ENCODE measurements around the gene KCNMA1. TPM values are rescaled to one million over a fixed set of nuclear protein-coding genes. Genes with fewer than 3 reads are reported as not detected.

Gene KCNMA1
- polyA plus RNA-seq, 1 donor, result 15.2 TPM

DNA sequence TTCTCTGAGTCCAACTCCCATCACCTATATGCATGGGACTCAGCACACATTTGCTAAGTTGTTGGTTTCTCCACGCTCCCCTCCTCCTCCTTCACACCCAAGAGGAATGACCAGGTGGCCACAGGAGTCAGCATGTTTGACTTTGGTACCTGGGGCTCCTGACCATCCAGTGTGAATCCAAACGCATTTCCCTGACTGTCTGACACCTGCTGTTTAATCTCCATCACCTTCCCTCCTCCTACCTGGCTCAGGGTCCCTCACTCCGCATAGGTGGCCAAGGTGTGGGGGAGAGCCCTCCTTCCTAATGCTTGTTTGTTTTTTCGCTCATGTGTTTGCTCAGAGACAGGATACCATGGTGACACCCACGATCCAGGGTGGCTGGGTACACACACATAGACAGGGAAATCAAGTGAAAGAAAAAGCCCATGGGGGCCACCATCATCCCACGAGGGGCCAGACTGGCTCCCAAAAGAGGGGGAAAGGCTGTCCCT, 194.9 kb downstream of the KCNMA1 start:
- no peak for DNase-seq

DNA sequence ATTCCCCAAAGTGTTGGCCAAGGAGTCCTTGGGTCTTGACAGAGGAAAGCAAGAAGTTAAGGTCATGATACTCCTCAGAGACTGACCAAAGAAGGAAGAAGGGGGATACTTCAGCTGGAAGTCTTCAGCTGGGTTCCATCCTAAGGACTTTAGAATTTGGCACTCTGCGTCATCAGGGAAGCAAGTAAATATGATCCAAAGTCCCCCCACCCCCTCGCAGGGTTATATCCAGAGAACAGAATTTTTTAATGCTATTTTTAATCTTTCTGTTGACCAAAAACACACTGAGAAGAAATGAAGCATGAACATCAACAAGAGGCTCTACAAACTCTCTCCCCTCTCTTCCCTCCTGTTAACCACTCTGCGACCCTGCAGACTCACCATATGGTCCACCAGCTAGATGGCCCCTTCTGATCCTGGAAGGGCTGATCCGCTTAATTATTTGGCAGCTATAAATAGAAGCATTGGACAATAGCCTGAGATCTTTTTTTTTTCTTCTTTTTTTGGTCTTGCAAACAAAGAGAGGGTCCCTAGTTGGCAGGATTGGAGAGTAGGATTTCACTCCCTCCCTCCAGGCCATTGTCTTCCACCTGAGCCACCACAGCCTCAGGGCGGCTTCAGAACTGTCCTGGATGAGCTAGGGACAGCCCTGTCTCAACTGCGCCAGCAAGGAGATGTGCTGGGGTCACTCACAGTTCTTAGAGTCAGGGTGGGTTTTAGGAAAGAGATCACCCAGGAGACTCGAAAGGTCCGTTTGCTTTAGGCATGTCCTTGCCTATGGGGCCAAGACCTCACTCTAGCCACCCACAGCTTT, 196.0 kb downstream of the KCNMA1 start:
- DNase-seq, result no peak

DNA sequence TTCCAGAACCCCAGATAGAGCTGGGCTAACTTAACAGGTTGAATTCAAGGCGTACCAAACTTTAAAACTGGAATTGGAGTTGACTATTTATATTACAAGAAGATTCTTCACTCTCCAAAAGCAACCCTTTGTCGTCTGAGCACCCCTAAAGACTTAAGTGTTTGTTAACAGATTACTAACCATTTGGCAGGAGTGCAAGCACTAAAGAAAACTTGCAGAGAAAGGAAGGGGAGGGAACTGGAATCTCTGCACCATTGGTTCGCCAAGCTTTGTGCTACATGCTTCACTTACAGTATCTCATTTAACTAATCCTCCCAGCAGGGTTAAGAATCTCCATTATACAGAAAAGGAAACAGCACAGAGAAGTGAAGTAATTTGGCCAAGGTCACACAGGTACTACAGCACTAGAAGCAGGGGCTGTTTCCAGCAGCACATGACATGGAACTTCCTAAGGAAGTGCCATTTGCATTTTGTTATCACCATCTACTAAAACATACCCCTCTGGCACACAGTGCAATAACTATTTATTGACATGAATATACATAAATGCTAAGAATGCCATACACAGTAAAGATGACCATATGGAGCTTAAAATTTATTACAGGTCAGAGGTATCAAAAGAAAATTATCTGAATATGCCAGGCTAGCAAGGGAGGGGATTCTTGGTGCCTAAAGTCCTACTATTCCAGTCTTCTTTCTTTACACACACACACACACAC, 201.2 kb downstream of the KCNMA1 start:
- DNase-seq, result no peak

DNA sequence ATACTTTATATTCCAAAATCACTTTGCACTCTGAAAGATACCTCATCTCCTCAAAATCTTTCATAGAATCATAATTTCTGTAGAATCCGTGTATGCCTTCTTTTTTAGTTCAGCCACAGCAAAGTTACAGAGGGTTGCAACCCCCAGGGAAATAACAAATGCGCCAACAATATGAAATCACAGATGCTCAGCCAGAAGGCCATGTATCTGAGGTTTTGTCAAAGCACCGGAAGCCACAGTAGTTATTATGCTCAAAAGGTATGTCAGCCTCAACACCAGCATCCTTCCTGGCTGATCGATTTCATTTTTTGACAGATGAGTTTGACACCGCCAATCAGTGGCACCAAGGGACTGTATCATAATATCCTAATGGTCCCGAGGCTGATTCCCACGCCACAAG, 204.1 kb downstream of the KCNMA1 start:
- DNase-seq, result no peak

DNA sequence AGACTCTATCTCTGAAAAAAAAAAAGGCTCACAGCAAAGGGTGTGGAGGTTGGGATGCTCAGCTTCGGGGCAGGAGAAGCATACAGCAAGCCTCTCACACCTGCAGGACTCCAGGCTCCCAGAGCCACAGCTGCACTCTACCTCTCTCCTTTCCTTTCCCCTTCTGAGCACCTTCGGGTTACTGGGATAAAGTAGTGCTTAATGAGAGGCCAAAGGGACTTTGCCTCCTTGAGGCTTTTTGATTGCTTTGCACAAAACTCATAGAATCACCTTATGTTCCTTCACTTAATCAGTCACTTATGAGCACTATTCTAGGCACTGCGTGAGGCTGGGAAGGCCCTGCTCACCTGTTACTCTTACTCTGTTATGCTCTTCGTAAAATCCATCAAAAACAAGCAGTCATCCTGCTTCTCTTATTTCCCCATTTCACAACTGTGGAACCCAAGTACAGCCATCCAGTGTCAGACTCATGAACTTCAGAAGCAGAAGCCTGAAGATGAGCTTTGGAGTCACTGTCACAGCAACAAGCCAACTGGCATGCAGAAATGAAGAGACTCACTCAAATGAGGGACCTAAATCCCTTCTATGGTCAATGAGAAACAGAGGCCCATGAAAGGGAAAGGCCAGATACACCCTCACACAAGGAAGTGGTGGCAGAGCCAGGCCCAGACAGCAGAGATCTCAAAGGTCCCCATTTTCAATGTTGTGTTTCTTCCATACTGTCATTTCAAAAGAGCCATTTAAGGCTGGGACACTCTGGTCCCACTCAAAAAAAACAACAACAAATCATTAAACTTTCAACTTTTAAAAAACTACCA, 205.4 kb downstream of the KCNMA1 start:
- no peak for DNase-seq

DNA sequence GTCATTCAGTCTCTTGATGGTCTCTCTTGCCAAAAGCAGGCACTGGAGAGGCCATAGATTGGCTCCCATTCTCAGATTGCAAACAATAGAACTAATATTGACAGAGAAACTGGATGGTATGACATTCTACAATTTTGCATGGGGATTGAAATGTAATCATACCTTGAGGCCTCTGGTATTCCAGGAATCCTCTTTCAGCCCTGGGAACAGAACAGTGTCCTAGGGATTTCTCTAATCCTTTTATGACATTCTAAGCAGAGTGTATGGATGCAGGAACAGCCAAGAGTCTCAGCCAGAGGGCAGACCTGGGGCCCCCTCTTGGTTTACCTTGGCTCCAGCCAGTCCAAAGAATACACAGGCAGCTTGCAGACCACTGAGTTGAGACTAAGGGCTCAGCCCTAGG, 206.4 kb downstream of the KCNMA1 start:
- DNase-seq, result no peak

DNA sequence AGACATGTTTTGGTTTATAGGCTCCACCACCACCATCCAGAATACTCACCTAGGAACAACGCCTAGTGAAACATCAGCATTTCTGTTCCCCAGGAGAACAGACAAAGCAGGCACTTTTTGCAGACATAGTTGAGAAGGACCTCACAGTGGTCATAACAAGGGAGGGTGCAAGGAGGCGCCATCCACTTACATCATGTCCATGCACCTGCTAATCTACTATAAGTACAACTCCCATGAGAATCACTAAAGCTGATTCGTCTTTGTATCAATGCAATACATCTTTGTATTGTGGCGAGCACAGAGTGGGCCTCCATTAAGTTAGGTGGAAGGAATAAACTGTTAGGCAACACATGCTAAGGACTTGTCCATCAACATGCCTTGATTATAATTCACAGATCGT, 207.1 kb downstream of the KCNMA1 start:
- DNase-seq, result no peak

DNA sequence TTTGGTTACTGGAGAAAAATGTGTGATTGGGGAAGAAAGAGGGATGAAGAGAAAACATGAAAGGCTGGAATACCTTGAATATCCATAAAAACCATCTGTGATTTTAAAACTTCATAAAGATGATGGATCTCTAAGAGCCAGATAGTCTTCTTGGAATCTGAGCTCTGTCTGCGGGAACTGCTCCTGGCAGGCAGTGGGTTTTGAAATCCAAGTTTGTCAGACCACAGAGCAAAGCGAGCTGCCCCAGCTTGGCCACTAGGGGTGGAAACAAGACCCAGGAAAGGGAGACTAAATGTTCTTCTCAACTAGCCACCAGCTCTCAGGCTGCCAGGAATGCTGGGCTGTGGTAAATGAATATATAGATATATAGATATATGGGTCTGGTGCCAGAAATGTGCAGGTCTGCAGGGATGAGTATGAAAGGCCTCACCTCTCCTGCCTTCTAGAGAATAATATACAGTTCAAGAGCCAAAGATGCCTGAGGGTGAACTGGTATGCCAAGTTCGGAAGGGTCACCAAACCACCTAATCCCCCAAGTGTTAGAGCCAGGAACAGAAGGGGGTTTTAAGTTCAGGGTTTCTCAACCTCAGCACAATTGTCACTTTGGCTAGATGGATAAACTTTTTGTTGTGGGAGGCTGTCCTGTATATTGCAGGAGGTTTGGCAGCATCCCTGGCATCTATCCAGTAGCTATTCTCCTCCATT, 208.8 kb downstream of the KCNMA1 start:
- peak; percentile 49 for DNase-seq

DNA sequence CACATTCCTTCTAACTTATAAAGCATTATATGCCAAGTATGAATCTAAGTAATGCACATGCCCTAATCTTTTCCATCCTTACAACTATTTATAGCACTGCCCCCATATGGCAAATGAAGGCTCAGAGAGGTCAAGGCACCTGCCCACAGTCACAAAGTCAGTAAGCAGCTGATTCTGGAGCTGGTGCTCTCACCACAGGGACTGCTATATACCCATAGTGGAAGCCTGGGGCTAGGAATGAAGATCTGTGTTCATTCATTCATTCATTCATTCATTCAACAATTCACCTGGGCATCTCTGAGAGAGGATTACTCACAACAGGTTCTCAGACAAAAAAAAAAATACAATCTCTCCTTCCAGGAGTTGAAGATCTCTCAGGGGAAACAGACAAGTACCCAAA, 213.4 kb downstream of the KCNMA1 start:
- no peak for DNase-seq

DNA sequence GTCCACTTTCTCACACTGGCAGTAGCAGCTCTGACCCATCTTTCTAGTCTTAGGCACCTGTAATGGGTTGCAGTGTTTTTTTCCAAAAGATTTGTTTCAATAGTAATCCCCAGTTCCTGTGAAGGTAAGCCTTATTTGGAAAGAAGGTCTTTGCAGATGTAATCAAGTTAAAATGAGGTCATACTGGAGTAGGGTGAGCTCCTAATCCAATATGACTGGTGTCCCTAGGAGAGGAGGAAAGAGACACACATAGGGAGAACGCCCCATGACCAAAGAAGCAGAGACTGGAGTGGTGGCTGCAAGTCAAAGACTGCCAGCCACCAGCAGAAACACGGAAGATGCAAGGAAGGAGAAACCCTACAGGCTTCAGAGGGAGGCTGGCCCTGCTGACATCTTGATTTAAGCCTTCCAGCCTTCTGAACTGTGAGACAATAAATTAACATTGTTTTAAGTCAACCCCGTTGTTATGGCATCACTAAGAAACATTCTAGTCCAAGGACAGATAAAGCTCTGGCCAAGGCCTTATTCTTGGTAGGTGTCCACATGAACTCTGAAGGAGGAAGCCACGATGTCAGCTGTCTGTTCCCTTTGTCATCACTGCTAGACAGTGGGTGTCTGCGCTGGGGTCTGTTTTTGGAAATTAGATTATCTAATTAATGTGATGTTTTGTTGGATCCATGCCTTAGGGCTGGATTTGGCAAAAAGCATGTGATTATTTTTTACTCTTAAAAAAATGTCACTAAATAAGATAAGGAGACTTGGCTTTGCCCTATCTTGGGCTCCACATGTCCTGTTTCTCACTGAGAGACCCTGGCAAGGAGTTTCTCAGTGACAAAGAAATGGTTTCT, 214.9 kb downstream of the KCNMA1 start:
- DNase-seq, result no peak

DNA sequence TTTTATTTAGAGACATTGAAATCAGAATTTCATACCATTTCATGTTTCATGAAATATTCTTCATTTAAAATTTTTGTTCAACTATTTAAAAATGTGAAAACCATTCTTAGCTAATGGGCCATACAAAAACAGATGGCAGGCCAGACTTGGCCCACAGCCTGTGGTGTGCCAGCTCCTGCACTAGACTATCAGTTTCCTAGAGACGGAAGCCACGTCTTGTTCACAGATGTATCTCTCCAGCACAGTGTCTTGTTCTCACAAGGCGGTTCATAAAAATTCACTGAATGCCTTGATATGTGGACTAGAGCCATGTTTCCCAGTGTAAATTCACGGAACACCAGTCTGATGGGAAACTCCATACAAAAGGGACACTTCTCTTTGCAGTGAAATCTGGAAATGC, 216.0 kb downstream of the KCNMA1 start:
- no peak for DNase-seq

DNA sequence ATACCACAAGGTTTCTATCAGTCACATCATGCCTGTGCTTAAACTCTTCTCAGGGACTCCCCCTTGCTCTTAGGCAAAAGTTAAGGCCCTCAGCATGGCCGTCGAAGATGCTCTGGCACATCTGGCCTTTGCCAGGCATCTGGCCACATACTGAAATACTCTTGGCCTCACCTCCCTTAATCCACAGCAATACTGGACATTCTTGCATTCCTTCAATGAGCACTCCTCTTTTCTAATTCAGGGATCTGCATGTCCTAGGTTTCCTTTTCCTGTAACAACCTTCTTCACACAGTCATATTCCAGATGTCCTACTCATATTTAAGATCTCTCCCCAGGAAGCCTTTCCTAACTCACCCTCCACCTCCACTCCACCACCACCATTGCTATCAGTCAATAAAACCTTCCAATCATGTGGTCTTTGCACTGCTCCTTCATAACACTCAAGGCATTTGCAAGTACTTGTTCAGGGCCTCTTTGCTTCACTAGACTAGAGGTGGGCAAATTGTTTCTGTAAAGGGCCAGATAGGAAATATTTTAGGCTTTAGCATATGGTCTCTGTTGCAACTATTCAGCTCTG, 216.6 kb downstream of the KCNMA1 start:
- no peak for DNase-seq

DNA sequence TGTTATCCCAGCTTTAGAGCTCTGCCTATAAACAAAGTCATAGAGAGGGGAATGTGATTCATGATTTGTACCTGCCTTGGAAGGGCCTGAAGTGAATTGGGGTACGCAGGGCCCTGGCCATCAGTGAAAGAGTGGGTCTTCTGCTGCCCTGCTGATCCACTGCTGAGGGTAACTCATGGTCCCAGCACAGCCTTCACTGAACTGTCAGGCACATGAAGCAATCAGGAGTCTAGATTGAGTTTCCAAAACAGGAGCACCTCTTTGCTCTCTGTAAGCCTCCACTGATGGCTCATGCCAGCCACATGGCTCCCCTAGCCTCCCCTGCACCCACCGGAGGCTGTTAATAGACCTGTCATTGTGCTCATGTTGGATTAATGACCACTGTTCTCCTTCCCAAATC, 217.6 kb downstream of the KCNMA1 start:
- no peak for DNase-seq

DNA sequence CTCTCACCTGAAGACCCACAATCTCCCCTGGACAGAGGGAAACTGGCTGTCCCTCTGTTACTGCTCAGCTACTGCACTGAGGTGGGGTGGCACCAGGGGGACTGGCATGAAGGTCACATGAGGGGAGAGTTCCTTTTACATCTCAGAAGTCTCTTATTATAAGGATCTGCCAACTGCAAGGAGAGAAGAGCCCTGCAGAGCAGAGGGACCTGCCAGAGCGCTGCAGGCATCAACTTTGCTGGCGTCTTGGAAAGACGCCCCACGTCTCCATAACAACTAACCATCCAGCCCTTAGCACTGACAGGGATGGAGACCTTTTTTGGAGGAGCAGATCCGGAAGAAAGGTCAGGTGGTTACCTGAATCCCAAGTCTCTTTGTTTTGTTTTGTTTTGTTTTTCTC, 218.6 kb downstream of the KCNMA1 start:
- DNase-seq, result no peak

DNA sequence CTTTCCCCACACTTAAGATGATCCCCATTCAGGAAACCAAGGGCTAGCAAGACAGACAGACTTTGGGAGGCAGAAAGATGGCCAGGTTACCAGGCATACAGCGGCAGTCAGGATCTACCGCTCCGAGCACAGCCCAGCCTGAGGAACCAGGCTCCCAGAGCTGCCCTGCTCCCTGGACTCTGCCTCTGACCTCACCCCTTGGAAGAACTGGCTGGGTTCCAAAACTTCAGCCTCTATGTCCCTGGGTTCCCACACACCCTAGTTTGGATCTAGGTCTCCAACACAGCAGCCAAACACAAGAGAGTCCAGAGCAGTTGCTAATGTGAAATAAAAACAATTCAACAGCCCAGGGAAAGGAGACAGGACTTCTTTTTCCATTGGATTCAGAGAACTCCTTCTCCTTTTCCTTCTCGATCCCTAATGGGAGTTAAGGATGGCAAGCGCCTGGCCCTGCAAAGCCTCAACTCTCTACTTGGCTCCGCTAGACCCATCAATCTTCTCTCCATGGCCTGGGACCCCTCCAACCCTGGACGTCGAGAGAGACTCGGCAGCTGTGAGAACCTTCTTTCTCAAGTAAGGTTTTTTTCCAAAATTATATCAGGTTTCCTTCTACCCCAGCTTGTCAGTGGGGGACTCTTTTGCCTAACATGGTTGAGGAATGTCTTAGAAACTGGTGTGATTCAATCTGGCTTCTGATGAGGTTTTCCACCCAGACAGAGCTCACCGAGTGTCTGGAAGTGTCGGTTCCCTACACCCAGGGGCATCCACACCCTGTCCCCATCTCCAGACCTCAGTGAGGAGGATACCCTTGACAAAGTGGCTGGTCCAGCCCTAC, 219.6 kb downstream of the KCNMA1 start:
- no peak for DNase-seq

DNA sequence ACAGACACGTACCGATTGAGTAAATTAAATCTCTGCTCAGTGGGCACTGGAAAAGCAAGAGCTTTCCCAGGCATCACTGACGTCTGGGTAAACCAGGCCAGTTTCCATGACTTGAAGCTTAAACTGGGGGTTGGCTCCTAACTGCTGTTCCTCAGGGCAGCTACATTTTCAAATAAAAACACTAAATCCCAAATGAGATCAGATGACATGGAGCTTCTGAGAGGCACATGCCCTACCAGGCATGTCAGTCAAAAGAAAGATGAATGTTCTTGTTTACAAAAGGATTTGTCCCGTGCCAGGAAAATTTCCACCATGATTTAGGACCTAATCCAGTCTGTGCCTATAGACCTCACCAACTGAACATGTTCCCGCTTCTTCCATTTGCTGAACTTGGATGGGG, 220.2 kb downstream of the KCNMA1 start:
- no peak for DNase-seq

DNA sequence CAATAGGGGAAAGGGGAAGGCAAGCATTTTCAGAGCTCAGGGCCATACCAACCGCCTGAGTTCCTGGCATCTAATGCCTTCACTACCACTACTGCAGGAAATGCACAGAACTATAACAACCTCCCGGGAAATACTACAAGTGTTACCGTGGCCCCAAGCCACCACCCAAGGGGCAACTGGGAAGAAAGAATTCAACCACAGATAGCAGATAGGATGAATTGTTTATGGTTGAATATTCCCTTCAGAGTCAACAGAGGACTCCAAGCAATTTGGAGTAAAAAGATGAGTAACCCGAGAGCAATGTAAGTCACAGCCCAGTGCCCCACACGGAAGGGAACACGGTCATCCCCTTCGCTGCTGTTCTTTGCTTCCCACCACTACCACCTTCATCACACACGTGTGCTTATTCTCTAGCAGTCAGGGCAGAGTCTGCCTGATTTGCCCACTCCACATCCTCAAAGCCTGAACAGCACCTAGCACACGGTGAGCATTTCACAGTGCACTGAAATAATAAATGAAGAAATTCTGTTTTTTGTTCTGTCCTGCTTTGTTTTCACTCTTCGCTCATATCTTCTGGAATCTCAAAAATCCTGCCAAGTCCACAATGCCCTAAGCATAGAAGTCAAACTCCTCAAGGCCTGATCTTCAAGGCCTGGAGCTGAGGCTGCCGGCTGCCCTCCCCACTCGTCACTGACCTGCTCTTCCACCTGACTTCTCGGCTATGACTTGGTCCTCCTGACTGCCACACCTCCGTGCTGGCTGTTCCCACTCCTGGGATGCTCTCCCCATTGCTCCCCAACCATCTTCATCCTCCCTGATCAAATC, 221.1 kb downstream of the KCNMA1 start:
- DNase-seq, result no peak

DNA sequence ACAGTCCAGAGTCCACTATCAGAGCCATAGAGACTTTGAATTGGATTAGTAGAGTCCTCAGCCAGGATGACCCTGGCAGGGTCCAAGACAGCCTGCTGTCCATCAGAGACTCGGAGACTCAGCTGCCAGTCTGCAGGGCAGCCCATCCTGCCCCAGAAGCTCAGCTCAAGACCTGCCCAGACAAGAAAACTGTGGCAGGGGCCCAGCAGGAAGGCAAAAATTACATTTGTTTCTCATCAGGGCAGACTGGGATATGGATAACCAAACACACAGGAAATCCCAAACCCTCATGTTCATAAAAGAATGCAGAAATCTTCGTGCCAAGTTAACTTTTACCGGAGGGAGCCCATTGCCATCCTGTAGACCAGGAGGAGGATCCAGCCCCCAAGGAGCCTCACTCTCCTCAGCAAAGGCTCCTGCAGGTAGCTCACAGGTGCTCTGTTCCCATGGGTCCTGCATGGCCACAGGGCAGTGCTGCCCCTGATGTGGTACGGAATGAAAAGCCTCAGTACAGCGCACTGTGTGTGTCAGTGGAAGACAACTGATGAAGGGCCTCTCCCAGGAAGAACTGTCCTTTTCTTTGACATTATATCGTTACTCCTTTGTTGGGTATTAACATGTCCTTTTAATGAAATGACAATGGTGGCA, 222.2 kb downstream of the KCNMA1 start:
- DNase-seq, result no peak

DNA sequence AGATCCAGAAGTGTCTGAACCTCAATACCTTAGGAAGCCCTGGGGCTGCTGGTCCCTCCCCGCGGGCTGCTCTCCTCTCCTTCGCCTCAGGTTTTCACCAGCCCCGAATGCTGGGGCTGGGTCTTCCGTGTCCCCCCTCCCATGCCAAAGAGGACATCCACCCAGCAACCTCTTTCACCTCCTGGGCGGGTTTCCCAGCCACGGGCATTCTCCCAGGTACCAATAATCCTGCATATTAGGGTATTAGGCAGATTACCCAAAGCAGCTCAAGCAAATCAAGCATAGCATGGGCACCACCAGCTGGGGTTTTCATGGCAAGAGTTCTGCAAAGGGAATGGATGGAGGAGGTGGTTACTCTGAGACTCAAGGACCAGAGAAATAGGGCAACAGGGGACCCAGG, 224.4 kb downstream of the KCNMA1 start:
- no peak for DNase-seq

Measured in hindlimb muscle (tissue), 1 donor.